ENCODE results near the gene NME4.

DNA sequence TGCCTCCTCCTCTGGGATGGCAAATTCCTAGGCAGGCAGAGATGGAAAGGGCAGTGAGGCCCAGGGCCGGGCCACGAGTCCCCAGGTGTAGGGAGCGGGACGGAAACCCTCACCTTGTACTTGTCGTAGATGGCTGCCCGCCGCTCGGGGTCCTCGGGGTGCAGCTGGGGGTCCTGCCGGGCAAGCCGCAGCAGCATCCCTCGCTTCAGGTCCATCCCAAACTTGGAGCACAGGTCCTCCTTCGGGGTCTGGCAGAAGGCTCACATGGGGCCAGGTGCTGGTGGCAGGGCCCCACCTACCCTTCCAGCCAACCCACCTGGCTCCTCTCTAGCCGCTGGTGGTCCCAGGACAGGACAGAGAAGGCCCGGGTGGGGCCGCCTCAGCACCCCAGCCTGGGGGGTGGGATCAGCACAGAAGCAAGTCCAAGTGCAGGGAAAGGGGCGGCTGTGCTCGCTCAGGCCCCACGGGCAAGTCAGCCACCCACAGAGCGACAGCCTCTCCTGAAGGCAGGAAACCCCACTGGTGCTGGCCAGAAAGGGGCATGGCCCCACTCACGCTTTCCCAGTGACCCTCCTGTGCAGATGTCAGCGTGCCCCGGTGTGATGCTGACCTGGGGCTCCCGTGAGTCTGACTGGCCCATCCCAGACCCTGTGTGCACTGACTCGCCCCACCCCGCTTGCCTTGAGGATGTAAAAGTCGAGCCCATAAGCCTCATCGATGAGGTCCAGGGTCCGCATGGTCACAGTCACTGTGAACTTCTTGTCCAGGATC, 28.4 kb upstream of the NME4 start:
- TF ChIP-seq, protein P1, sequence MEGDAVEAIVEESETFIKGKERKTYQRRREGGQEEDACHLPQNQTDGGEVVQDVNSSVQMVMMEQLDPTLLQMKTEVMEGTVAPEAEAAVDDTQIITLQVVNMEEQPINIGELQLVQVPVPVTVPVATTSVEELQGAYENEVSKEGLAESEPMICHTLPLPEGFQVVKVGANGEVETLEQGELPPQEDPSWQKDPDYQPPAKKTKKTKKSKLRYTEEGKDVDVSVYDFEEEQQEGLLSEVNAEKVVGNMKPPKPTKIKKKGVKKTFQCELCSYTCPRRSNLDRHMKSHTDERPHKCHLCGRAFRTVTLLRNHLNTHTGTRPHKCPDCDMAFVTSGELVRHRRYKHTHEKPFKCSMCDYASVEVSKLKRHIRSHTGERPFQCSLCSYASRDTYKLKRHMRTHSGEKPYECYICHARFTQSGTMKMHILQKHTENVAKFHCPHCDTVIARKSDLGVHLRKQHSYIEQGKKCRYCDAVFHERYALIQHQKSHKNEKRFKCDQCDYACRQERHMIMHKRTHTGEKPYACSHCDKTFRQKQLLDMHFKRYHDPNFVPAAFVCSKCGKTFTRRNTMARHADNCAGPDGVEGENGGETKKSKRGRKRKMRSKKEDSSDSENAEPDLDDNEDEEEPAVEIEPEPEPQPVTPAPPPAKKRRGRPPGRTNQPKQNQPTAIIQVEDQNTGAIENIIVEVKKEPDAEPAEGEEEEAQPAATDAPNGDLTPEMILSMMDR (conservative IDR thresholded peaks at IDR 0.05 in 1 of 2, IDR thresholded peaks at IDR 0.05 in 1 of 2; ENCODE audit: low read depth in 1 of 2, low read length in 2 of 2), result no peak
- no peak for TF ChIP-seq EZH2 (IDR thresholded peaks at IDR 0.05; ENCODE audit: low read length, missing control alignments)
